NCI-H146 (cell line): ENCODE data around the gene PRKCZ.

Experiments used
- DNase-seq: peaks from one replicate; lab custom pipeline; 2025; lab: John Stamatoyannopoulos, UW

Gene PRKCZ

GRCh38 chr1:2061065-2061778, 11.0 kb downstream of the PRKCZ start:
- no peak for DNase-seq

GRCh38 chr1:2065699-2066098, 15.5 kb downstream of the PRKCZ start:
- no peak for DNase-seq

- no peak for DNase-seq
Measured at GRCh38 chr1:2067393-2067792, 17.2 kb downstream of the PRKCZ start.

- DNase-seq = no peak
Measured at GRCh38 chr1:2067981-2068380, 17.8 kb downstream of the PRKCZ start.

GRCh38 chr1:2068951-2069350, 18.7 kb downstream of the PRKCZ start:
- no peak for DNase-seq

- DNase-seq = no peak
Measured at GRCh38 chr1:2070016-2070415, 19.8 kb downstream of the PRKCZ start.

- no peak for DNase-seq
Measured at GRCh38 chr1:2070800-2071530, 20.8 kb downstream of the PRKCZ start.

GRCh38 chr1:2072109-2072806, 22.0 kb downstream of the PRKCZ start:
- no peak for DNase-seq

GRCh38 chr1:2072891-2073290, 22.7 kb downstream of the PRKCZ start:
- DNase-seq = no peak

- DNase-seq = no peak
Measured at GRCh38 chr1:2073382-2074230, 23.4 kb downstream of the PRKCZ start.

GRCh38 chr1:2074396-2074795, 24.2 kb downstream of the PRKCZ start:
- no peak for DNase-seq

GRCh38 chr1:2074944-2075740, 24.9 kb downstream of the PRKCZ start:
- no peak for DNase-seq

GRCh38 chr1:2076826-2077225, 26.6 kb downstream of the PRKCZ start:
- DNase-seq = no peak

GRCh38 chr1:2078170-2078569, 28.0 kb downstream of the PRKCZ start:
- no peak for DNase-seq

- DNase-seq = no peak
Measured at GRCh38 chr1:2079396-2080085, 29.3 kb downstream of the PRKCZ start.

- no peak for DNase-seq
Measured at GRCh38 chr1:2080140-2080539, 29.9 kb downstream of the PRKCZ start.

GRCh38 chr1:2080884-2081283, 30.7 kb downstream of the PRKCZ start:
- DNase-seq = no peak

- DNase-seq = no peak
Measured at GRCh38 chr1:2081326-2081885, 31.2 kb downstream of the PRKCZ start.

- no peak for DNase-seq
Measured at GRCh38 chr1:2082064-2082463, 31.9 kb downstream of the PRKCZ start.

GRCh38 chr1:2083666-2084065, 33.5 kb downstream of the PRKCZ start:
- DNase-seq = no peak
